Measurements from ENCODE around the gene PDAP1.

DNA sequence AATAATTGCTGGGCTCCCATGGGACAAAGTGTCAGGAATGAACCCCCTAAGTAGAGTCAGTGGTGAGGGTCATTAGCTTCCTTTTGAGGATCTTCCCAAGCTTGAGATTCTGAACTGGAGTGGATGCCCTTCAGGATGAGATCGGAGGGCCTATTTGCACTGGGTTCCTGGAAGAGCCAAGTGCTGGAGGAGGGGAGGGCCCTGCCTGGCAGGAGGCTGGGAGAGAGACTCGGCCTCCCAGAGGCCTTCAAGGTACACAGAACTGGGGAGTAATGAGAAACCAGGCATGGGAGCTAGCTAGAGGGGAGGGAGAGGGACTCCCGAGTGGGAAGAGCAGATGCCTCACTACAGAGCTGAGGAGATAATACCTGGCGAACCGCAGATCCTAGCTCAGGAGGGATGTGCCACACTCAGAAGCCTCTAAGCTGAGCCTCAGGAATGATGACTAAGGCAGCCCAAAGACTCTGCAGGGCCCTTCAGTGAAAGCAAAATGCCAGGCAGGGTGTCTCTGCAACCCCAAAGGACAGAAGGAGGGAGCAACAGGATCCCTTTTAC, 9.4 kb downstream of the PDAP1 start:
- TF ChIP-seq GABPA (IDR thresholded peaks at IDR 0.05 in 1 of 2, conservative IDR thresholded peaks at IDR 0.05 in 1 of 2) (no peak), HNF4A (conservative IDR thresholded peaks at IDR 0.05) (no peak), TAF1 (conservative IDR thresholded peaks at IDR 0.05) (no peak), RAD21 (IDR thresholded peaks at IDR 0.05) (no peak), JUND (IDR thresholded peaks at IDR 0.05) (no peak), YY1 (IDR thresholded peaks at IDR 0.05) (no peak), EGR1 (IDR thresholded peaks at IDR 0.05; ENCODE audit: low read depth in 2 of 2) (no peak), SP1 (IDR thresholded peaks at IDR 0.05) (no peak), FOXA1 (IDR thresholded peaks at IDR 0.05) (no peak)
- TF ChIP-seq, protein P1, sequence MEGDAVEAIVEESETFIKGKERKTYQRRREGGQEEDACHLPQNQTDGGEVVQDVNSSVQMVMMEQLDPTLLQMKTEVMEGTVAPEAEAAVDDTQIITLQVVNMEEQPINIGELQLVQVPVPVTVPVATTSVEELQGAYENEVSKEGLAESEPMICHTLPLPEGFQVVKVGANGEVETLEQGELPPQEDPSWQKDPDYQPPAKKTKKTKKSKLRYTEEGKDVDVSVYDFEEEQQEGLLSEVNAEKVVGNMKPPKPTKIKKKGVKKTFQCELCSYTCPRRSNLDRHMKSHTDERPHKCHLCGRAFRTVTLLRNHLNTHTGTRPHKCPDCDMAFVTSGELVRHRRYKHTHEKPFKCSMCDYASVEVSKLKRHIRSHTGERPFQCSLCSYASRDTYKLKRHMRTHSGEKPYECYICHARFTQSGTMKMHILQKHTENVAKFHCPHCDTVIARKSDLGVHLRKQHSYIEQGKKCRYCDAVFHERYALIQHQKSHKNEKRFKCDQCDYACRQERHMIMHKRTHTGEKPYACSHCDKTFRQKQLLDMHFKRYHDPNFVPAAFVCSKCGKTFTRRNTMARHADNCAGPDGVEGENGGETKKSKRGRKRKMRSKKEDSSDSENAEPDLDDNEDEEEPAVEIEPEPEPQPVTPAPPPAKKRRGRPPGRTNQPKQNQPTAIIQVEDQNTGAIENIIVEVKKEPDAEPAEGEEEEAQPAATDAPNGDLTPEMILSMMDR (IDR thresholded peaks at IDR 0.05; ENCODE audit: low read depth, low read length, missing input control): no peak
- TF ChIP-seq, protein P2, sequence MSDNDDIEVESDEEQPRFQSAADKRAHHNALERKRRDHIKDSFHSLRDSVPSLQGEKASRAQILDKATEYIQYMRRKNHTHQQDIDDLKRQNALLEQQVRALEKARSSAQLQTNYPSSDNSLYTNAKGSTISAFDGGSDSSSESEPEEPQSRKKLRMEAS (IDR thresholded peaks at IDR 0.05): no peak
- TF ChIP-seq, protein P3, sequence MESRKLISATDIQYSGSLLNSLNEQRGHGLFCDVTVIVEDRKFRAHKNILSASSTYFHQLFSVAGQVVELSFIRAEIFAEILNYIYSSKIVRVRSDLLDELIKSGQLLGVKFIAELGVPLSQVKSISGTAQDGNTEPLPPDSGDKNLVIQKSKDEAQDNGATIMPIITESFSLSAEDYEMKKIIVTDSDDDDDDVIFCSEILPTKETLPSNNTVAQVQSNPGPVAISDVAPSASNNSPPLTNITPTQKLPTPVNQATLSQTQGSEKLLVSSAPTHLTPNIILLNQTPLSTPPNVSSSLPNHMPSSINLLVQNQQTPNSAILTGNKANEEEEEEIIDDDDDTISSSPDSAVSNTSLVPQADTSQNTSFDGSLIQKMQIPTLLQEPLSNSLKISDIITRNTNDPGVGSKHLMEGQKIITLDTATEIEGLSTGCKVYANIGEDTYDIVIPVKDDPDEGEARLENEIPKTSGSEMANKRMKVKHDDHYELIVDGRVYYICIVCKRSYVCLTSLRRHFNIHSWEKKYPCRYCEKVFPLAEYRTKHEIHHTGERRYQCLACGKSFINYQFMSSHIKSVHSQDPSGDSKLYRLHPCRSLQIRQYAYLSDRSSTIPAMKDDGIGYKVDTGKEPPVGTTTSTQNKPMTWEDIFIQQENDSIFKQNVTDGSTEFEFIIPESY (IDR thresholded peaks at IDR 0.05): no peak
- TF ChIP-seq, protein P4, sequence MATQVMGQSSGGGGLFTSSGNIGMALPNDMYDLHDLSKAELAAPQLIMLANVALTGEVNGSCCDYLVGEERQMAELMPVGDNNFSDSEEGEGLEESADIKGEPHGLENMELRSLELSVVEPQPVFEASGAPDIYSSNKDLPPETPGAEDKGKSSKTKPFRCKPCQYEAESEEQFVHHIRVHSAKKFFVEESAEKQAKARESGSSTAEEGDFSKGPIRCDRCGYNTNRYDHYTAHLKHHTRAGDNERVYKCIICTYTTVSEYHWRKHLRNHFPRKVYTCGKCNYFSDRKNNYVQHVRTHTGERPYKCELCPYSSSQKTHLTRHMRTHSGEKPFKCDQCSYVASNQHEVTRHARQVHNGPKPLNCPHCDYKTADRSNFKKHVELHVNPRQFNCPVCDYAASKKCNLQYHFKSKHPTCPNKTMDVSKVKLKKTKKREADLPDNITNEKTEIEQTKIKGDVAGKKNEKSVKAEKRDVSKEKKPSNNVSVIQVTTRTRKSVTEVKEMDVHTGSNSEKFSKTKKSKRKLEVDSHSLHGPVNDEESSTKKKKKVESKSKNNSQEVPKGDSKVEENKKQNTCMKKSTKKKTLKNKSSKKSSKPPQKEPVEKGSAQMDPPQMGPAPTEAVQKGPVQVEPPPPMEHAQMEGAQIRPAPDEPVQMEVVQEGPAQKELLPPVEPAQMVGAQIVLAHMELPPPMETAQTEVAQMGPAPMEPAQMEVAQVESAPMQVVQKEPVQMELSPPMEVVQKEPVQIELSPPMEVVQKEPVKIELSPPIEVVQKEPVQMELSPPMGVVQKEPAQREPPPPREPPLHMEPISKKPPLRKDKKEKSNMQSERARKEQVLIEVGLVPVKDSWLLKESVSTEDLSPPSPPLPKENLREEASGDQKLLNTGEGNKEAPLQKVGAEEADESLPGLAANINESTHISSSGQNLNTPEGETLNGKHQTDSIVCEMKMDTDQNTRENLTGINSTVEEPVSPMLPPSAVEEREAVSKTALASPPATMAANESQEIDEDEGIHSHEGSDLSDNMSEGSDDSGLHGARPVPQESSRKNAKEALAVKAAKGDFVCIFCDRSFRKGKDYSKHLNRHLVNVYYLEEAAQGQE (IDR thresholded peaks at IDR 0.05): no peak
- TF ChIP-seq, protein P5, sequence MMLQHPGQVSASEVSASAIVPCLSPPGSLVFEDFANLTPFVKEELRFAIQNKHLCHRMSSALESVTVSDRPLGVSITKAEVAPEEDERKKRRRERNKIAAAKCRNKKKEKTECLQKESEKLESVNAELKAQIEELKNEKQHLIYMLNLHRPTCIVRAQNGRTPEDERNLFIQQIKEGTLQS (IDR thresholded peaks at IDR 0.05): no peak

Measured in liver (tissue), 3 donors.